Panc1 (cell line): Measurements from ENCODE around the gene IL2RG. TPM values are rescaled to one million over a fixed set of nuclear protein-coding genes. Genes with fewer than 3 reads are reported as not detected.

Experiments used
- ATAC-seq: fragments of 200-7000 bp; cut with Tn5 transposase; 2 replicates; pipeline ENCODE4 v1.9.1; 2020; ENCODE audit warnings: mild to moderate bottlenecking, moderate library complexity
- Bru-seq: library from RNA; stranded (reverse); fragments of 400-500 nt; gene quantifications from one replicate; lab custom pipeline; 2021; lab: Mats Ljungman, UMichigan
- BruChase-seq, 2 experiments: library from RNA; stranded (reverse); fragments of 400-500 nt; gene quantifications; one replicate each; lab custom pipeline; 2021; lab: Mats Ljungman, UMichigan
- BruUV-seq: library from RNA; stranded (reverse); fragments of 400-500 nt; replicated peaks from 2 replicates; lab custom pipeline; 2021; lab: Mats Ljungman, UMichigan
- CTCF ChIA-PET: fragments of 300-600 bp; sonication (Branson Sonifier 250); formaldehyde crosslinking; loops from one replicate; lab custom pipeline; 2022; ENCODE audit warnings: antibody characterized with exemption; lab: Charles Lee
- POLR2A ChIA-PET: fragments of 300-600 bp; sonication (Branson Sonifier 250); formaldehyde crosslinking; loops from one replicate; lab custom pipeline; 2022; ENCODE audit warnings: antibody characterized with exemption; lab: Charles Lee
- DNase-seq: peaks from one replicate; pipeline ENCODE4 v3.0.0-alpha.2; 2010; ENCODE audit warnings: low read depth, low spot score
- H3K27ac ChIP-seq: 2 replicates; pipeline ENCODE4 v1.5.1; 2011; ENCODE audit warnings: mild to moderate bottlenecking, low read length, inconsistent platforms
- H3K27me3 ChIP-seq: fragments of 200-500 bp; sonication (Bioruptor generic); 2 replicates; pipeline ENCODE4 v1.6.0; 2014; ENCODE audit warnings: low read length, inconsistent platforms; ENCODE audit not compliant: control insufficient read depth, insufficient read depth
- H3K36me3 ChIP-seq: fragments of 200-500 bp; sonication (Bioruptor generic); 2 replicates; pipeline ENCODE4 v1.5.1; 2014; ENCODE audit warnings: inconsistent platforms, mild to moderate bottlenecking, low read length, moderate library complexity; ENCODE audit not compliant: control insufficient read depth, insufficient read depth
- H3K4me1 ChIP-seq: 2 replicates; pipeline ENCODE4 v1.5.1; 2011; ENCODE audit warnings: inconsistent platforms, mild to moderate bottlenecking, low read length, moderate library complexity; ENCODE audit not compliant: control insufficient read depth, insufficient read depth
- H3K4me3 ChIP-seq, 2 experiments: 2 replicates each; pipeline ENCODE4 v1.5.1; 2011 to 2012; ENCODE audit warnings: low read depth in 2 of 2, low read length in 2 of 2, mild to moderate bottlenecking in 2 of 2, inconsistent platforms in 1 of 2, moderate library complexity in 1 of 2
- H3K9me3 ChIP-seq: fragments of 200-500 bp; sonication (Bioruptor generic); 2 replicates; pipeline ENCODE4 v1.5.1; 2014; ENCODE audit warnings: low read depth, mild to moderate bottlenecking, inconsistent platforms, low read length, moderate library complexity; ENCODE audit not compliant: control insufficient read depth, insufficient read depth
- CTCF ChIP-seq: fragments of 450-650 bp; IDR thresholded peaks from 2 replicates; pipeline ENCODE4 v1.5.1; 2017; ENCODE audit warnings: mild to moderate bottlenecking
- POLR2AphosphoS5 ChIP-seq: IDR thresholded peaks from 2 replicates; pipeline ENCODE4 v1.6.1; 2012; ENCODE audit warnings: mild to moderate bottlenecking, low read depth, low read length, moderate library complexity
- REST ChIP-seq, 2 experiments: IDR thresholded peaks; 2 replicates each; pipeline ENCODE4 v1.6.1; 2011 to 2012; ENCODE audit warnings: low read depth in 2 of 2, control low read depth in 1 of 2, low read length in 1 of 2, mild to moderate bottlenecking in 1 of 2, moderate library complexity in 1 of 2; ENCODE audit not compliant: insufficient read depth in 1 of 2
- SIN3A ChIP-seq: IDR thresholded peaks from 2 replicates; pipeline ENCODE4 v1.6.1; 2012; ENCODE audit warnings: low read depth, mild to moderate bottlenecking, low read length, moderate library complexity, borderline replicate concordance; ENCODE audit not compliant: insufficient read depth
- TCF7L2 ChIP-seq: IDR thresholded peaks from 2 replicates; pipeline ENCODE4 v1.6.1; 2011; ENCODE audit warnings: mild to moderate bottlenecking, low read depth, low read length, inconsistent platforms
- in situ Hi-C: cut with HindIII; loops from 2 replicates; pipeline ENCODE4 v1.10.0; 2016; ENCODE audit warnings: low sequenced_read_pairs, low pct_unique_long_range_greater_than_20kb
- intact Hi-C: fragments of 100-400 bp; cut with micrococcal nuclease; formaldehyde crosslinking; loops from one replicate; pipeline ENCODE4 v1.10.0; 2022; ENCODE audit not compliant: unreplicated experiment
- long read RNA-seq: library from polyadenylated mRNA; unstranded; transcript quantifications from one replicate; pipeline ENCODE4 v2.0.0, GENCODE V29; 2021; ENCODE audit not compliant: unreplicated experiment
- polyA plus RNA-seq: library from polyadenylated mRNA; unstranded; fragments of >200 nt; gene quantifications from one replicate; pipeline ENCODE4 v1.2.1, GENCODE V29; 2012; ENCODE audit warnings: missing spikeins; ENCODE audit not compliant: insufficient read length
- total RNA-seq: library from RNA; stranded (reverse); gene quantifications from one replicate; pipeline ENCODE4 v1.2.1, GENCODE V29; 2021; ENCODE audit not compliant: unreplicated experiment

Gene IL2RG
- total RNA-seq: 0.28 TPM
- not detected for polyA plus RNA-seq
- Bru-seq, nascent RNA: not detected
- percentile 24 among the genes with signal in this experiment for BruChase-seq, experiment 1, labeled RNA remaining after a 2-hour chase
- not detected for BruChase-seq, experiment 2, labeled RNA remaining after a 6-hour chase
- long read RNA-seq: 0 reads

- DNase-seq (no peak), ATAC-seq (no peak)
- Histone ChIP-seq H3K27ac (no peak within 1 kb of the TSS), H3K4me3 (no peak within 1 kb of the TSS), H3K27me3 (no peaks in the 10 kb centered on the region), H3K9me3 (no peaks in the 10 kb centered on the region), H3K4me1 (no peaks in the 10 kb centered on the region), H3K36me3 (no peaks in the 10 kb centered on the region)
- in situ Hi-C loops: no loop called here
- intact Hi-C loops: no loop called here
- ChIA-PET CTCF (interaction anchor here (0.8 kb wide), 1 partner anchor 19 kb away, joined by 14 read pairs; no protein-coding TSS in a partner anchor), POLR2A (no interaction called here)
- TF ChIP-seq REST (IDR thresholded peaks at IDR 0.05; ENCODE audit: insufficient read depth in 1 of 2, low read depth in 2 of 2, low read length in 1 of 2): no peak
- TF ChIP-seq CTCF: no peak
- no peak for TF ChIP-seq SIN3A
- TF ChIP-seq TCF7L2: no peak
- no peak for TF ChIP-seq POLR2AphosphoS5
- BruUV-seq: no TSS peak
Measured at GRCh38 chrX:71111141-71111843, at the start of gene IL2RG. TSS of gene IL2RG (minus strand) at chrX:71111577. CDS start at chrX:71111539, 38 bp downstream.

GRCh38 chrX:71160475-71160874 is 49.1 kb upstream of the IL2RG start:
- H3K36me3 ChIP-seq: no peaks in the 10 kb centered on the region
- no TSS peak for BruUV-seq
- intact Hi-C loops (no loop called here), in situ Hi-C loops (no loop called here)
- H3K27ac ChIP-seq: no peak overlapping the region
- TF ChIP-seq SIN3A (no peak), POLR2AphosphoS5 (no peak), CTCF (no peak), TCF7L2 (no peak), REST (IDR thresholded peaks at IDR 0.05; ENCODE audit: insufficient read depth in 1 of 2, low read depth in 2 of 2, low read length in 1 of 2) (no peak)
- no peaks in the 10 kb centered on the region for H3K9me3 ChIP-seq
- DNase-seq (no peak), ATAC-seq (no peak)
- H3K4me1 ChIP-seq: no peaks in the 10 kb centered on the region
- no peaks in the 10 kb centered on the region for H3K27me3 ChIP-seq
- ChIA-PET POLR2A (no interaction called here), CTCF (no interaction called here)
- H3K4me3 ChIP-seq: no peak overlapping the region
